Fibroblast of lung (primary cell): ENCODE data around the gene HAPLN1.

ENCODE experiments used
- EZH2 ChIP-seq: IDR thresholded peaks from 2 replicates; pipeline ENCODE4 v1.5.1; 2012; ENCODE audit warnings: low read length, control low read depth, mild to moderate bottlenecking; ENCODE audit errors: missing control alignments
- TF ChIP-seq, protein P1 (sequence below), 2 donors: IDR thresholded peaks in 1 of 2; conservative IDR thresholded peaks in 1 of 2; 1 replicate in 1 of 2; 2 replicates in 1 of 2; pipeline ENCODE4 v1.5.1; 2011 to 2012; ENCODE audit warnings: low read length in 2 of 2, control low read depth in 1 of 2, inconsistent platforms in 1 of 2, low read depth in 1 of 2, mild to moderate bottlenecking in 1 of 2

DNA sequence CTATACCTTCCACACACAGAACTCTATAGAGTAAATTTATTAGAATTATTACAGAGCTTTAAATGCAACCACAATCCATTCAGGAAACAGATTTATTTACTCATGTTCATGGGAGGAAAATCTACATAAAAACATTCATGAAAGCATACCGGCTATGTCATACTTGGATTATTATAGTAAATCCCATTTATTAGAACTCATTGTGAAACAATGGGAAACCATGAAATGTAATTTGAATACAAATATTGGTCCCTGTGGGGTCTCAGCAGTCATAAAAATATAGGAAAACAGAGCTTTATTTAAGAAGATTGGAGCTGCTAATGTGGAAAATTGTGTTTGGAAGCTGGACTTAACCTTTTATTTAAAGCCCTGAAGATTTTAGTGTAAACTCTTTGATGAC lies 80.7 kb downstream of the HAPLN1 start:
- no peak for TF ChIP-seq EZH2
- TF ChIP-seq, protein P1, sequence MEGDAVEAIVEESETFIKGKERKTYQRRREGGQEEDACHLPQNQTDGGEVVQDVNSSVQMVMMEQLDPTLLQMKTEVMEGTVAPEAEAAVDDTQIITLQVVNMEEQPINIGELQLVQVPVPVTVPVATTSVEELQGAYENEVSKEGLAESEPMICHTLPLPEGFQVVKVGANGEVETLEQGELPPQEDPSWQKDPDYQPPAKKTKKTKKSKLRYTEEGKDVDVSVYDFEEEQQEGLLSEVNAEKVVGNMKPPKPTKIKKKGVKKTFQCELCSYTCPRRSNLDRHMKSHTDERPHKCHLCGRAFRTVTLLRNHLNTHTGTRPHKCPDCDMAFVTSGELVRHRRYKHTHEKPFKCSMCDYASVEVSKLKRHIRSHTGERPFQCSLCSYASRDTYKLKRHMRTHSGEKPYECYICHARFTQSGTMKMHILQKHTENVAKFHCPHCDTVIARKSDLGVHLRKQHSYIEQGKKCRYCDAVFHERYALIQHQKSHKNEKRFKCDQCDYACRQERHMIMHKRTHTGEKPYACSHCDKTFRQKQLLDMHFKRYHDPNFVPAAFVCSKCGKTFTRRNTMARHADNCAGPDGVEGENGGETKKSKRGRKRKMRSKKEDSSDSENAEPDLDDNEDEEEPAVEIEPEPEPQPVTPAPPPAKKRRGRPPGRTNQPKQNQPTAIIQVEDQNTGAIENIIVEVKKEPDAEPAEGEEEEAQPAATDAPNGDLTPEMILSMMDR (conservative IDR thresholded peaks at IDR 0.05 in 1 of 2, IDR thresholded peaks at IDR 0.05 in 1 of 2; ENCODE audit: low read depth in 1 of 2, low read length in 2 of 2) = no peak
